Duodenal mucosa (tissue), 2 donors: ENCODE data around the gene CUEDC1.

ENCODE experiments used
- H3K27ac ChIP-seq: one replicate; pipeline ENCODE4 v1.7.0; 2013; ENCODE audit warnings: low read depth, low read length
- H3K27me3 ChIP-seq, 2 donors: one replicate each; pipeline ENCODE4 v1.7.0; 2013; ENCODE audit warnings: low read length in 2 of 2, control low read depth in 1 of 2; ENCODE audit not compliant: insufficient read depth in 2 of 2, control insufficient read depth in 1 of 2
- H3K36me3 ChIP-seq, 2 donors: one replicate each; pipeline ENCODE4 v1.7.0; 2013; ENCODE audit warnings: low read length in 2 of 2, control low read depth in 1 of 2; ENCODE audit not compliant: insufficient read depth in 2 of 2, control insufficient read depth in 1 of 2
- H3K4me1 ChIP-seq, 2 donors: one replicate each; pipeline ENCODE4 v1.7.0; 2013; ENCODE audit warnings: low read length in 2 of 2, control low read depth in 1 of 2; ENCODE audit not compliant: insufficient read depth in 2 of 2, control insufficient read depth in 1 of 2
- H3K4me3 ChIP-seq, 2 donors: one replicate each; pipeline ENCODE4 v1.7.0; 2013; ENCODE audit warnings: low read length in 2 of 2, low read depth in 1 of 2
- H3K9ac ChIP-seq, 2 donors: one replicate each; pipeline ENCODE4 v1.7.0; 2013; ENCODE audit warnings: low read length in 2 of 2, low read depth in 1 of 2
- H3K9me3 ChIP-seq, 2 donors: one replicate each; pipeline ENCODE4 v1.7.0; 2013; ENCODE audit warnings: low read length in 2 of 2, control low read depth in 1 of 2; ENCODE audit not compliant: control insufficient read depth in 1 of 2

The CUEDC1 gene

GRCh38 chr17:57888311-57889216 is 66.6 kb downstream of the CUEDC1 start:
- peaks cover 30 to 34% of the 10 kb centered on the region in 2 donors for H3K4me1 ChIP-seq
- H3K9ac ChIP-seq: no peak overlapping the region
- peaks cover 0 to 6% of the 10 kb centered on the region in 2 donors for H3K36me3 ChIP-seq
- no peaks in the 10 kb centered on the region for H3K27me3 ChIP-seq
- no peak overlapping the region for H3K27ac ChIP-seq
- H3K9me3 ChIP-seq: no peaks in the 10 kb centered on the region
- no peak overlapping the region for H3K4me3 ChIP-seq

- H3K4me1 ChIP-seq: peaks cover 16 to 20% of the 10 kb centered on the region in 2 donors
Observed at GRCh38 chr17:57887161-57887560, 68.1 kb downstream of the CUEDC1 start.

GRCh38 chr17:57886020-57886419 is 69.2 kb downstream of the CUEDC1 start:
- Histone ChIP-seq H3K4me1 (peaks cover 15 to 18% of the 10 kb centered on the region in 2 donors), H3K9ac (no peak overlapping the region), H3K27me3 (no peaks in the 10 kb centered on the region), H3K27ac (no peak overlapping the region), H3K9me3 (no peaks in the 10 kb centered on the region), H3K36me3 (peaks cover 0 to 6% of the 10 kb centered on the region in 2 donors), H3K4me3 (no peak overlapping the region)

More at GRCh38 chr17:57887161-57887560, 68.1 kb downstream of the CUEDC1 start:
- no peaks in the 10 kb centered on the region for H3K27me3 ChIP-seq
- H3K9me3 ChIP-seq: no peaks in the 10 kb centered on the region
- no peak overlapping the region for H3K27ac ChIP-seq
- H3K9ac ChIP-seq: no peak overlapping the region
- no peak overlapping the region for H3K4me3 ChIP-seq
- H3K36me3 ChIP-seq: peaks cover 0 to 6% of the 10 kb centered on the region in 2 donors

GRCh38 chr17:57885148-57885915 is 69.9 kb downstream of the CUEDC1 start:
- no peak overlapping the region for H3K9ac ChIP-seq
- H3K36me3 ChIP-seq: peaks cover 0 to 6% of the 10 kb centered on the region in 2 donors
- peaks cover 14 to 16% of the 10 kb centered on the region in 2 donors for H3K4me1 ChIP-seq
- no peak overlapping the region for H3K4me3 ChIP-seq
- H3K27ac ChIP-seq: no peak overlapping the region
- H3K27me3 ChIP-seq: no peaks in the 10 kb centered on the region
- no peaks in the 10 kb centered on the region for H3K9me3 ChIP-seq

- Histone ChIP-seq H3K4me1 (peaks cover 15% of the 10 kb centered on the region in 2 donors), H3K36me3 (peaks cover under 1 to 16% of the 10 kb centered on the region in 2 donors), H3K9ac (no peak overlapping the region), H3K27ac (peak overlapping the region; percentile 33), H3K4me3 (no peak overlapping the region), H3K9me3 (no peaks in the 10 kb centered on the region), H3K27me3 (no peaks in the 10 kb centered on the region)
Observed at GRCh38 chr17:57881783-57882351, 73.3 kb downstream of the CUEDC1 start.

GRCh38 chr17:57881143-57881542 is 74.1 kb downstream of the CUEDC1 start:
- peaks cover 15% of the 10 kb centered on the region in 2 donors for H3K4me1 ChIP-seq
- H3K27me3 ChIP-seq: no peaks in the 10 kb centered on the region
- no peaks in the 10 kb centered on the region for H3K9me3 ChIP-seq
- H3K36me3 ChIP-seq: peaks cover 6 to 16% of the 10 kb centered on the region in 2 donors
- no peak overlapping the region for H3K9ac ChIP-seq
- peak overlapping the region; percentile 33 for H3K27ac ChIP-seq
- no peak overlapping the region for H3K4me3 ChIP-seq

- Histone ChIP-seq H3K4me1 (peaks cover 15 to 18% of the 10 kb centered on the region in 2 donors), H3K27me3 (no peaks in the 10 kb centered on the region), H3K4me3 (peak overlapping the region in 1 of 2 donors; percentile 13), H3K27ac (no peak overlapping the region), H3K9ac (no peak overlapping the region), H3K36me3 (peaks cover 6 to 16% of the 10 kb centered on the region in 2 donors), H3K9me3 (no peaks in the 10 kb centered on the region)
Observed at GRCh38 chr17:57880086-57880456, 75.1 kb downstream of the CUEDC1 start.

- Histone ChIP-seq H3K36me3 (peaks cover 6 to 12% of the 10 kb centered on the region in 2 donors), H3K9ac (no peak overlapping the region), H3K27me3 (no peaks in the 10 kb centered on the region), H3K9me3 (no peaks in the 10 kb centered on the region), H3K27ac (no peak overlapping the region), H3K4me1 (peaks cover 15 to 20% of the 10 kb centered on the region in 2 donors), H3K4me3 (peak overlapping the region in 1 of 2 donors; percentile 13)
Observed at GRCh38 chr17:57879437-57880085, 75.7 kb downstream of the CUEDC1 start.

GRCh38 chr17:57877803-57878377 is 77.3 kb downstream of the CUEDC1 start:
- Histone ChIP-seq H3K9me3 (no peaks in the 10 kb centered on the region), H3K36me3 (peaks cover 6 to 12% of the 10 kb centered on the region in 2 donors), H3K4me1 (peaks cover 29 to 37% of the 10 kb centered on the region in 2 donors), H3K4me3 (no peak overlapping the region), H3K27ac (no peak overlapping the region), H3K9ac (no peak overlapping the region), H3K27me3 (no peaks in the 10 kb centered on the region)
